A673 (cell line): Measurements from ENCODE around the gene SLC39A5. TPM values are rescaled to one million over a fixed set of nuclear protein-coding genes. Genes with fewer than 3 reads are reported as not detected.

Experiments
- BruUV-seq: library from RNA; stranded (reverse); fragments of 400-500 nt; replicated peaks from 2 replicates; lab custom pipeline; 2021; lab: Mats Ljungman, UMichigan
- CTCF ChIA-PET: fragments of 300-600 bp; sonication (Branson Sonifier 250); formaldehyde crosslinking; loops from one replicate; lab custom pipeline; 2022; ENCODE audit warnings: antibody characterized with exemption; lab: Charles Lee
- POLR2A ChIA-PET: fragments of 300-600 bp; sonication (Branson Sonifier 250); formaldehyde crosslinking; loops from one replicate; lab custom pipeline; 2022; ENCODE audit warnings: antibody characterized with exemption; ENCODE audit not compliant: low non-redundant PET; lab: Charles Lee
- DNase-seq: peaks from one replicate; pipeline ENCODE4 v3.0.0-alpha.2; 2015; ENCODE audit warnings: low spot score
- H3K27ac ChIP-seq: fragments of 200-600 bp; sonication (generic); 2 replicates; pipeline ENCODE4 v1.5.1; 2016; ENCODE audit warnings: mixed run types, low read depth, mild to moderate bottlenecking, mixed read lengths, antibody characterized with exemption, low read length; ENCODE audit not compliant: poor library complexity, severe bottlenecking
- H3K27me3 ChIP-seq: fragments of 200-600 bp; sonication (generic); replicated peaks from 2 replicates; pipeline ENCODE4 v1.6.1; 2017; ENCODE audit warnings: mixed run types, low read depth, mild to moderate bottlenecking, mixed read lengths, antibody characterized with exemption, low read length; ENCODE audit not compliant: insufficient read depth, poor library complexity
- H3K36me3 ChIP-seq: fragments of 200-600 bp; sonication (generic); 2 replicates; pipeline ENCODE4 v1.6.1; 2016; ENCODE audit warnings: mixed run types, mild to moderate bottlenecking, mixed read lengths, antibody characterized with exemption, low read length; ENCODE audit not compliant: insufficient read depth, poor library complexity, severe bottlenecking
- H3K4me1 ChIP-seq: fragments of 200-600 bp; sonication (generic); 2 replicates; pipeline ENCODE4 v1.6.1; 2017; ENCODE audit warnings: mixed run types, mild to moderate bottlenecking, mixed read lengths, antibody characterized with exemption, low read length; ENCODE audit not compliant: insufficient read depth, poor library complexity, severe bottlenecking
- H3K4me3 ChIP-seq: fragments of 200-600 bp; sonication (generic); 2 replicates; pipeline ENCODE4 v1.5.1; 2016; ENCODE audit warnings: low read depth, mixed run types, mild to moderate bottlenecking, mixed read lengths, low read length; ENCODE audit not compliant: poor library complexity, severe bottlenecking
- H3K9me3 ChIP-seq: fragments of 200-600 bp; sonication (generic); 2 replicates; pipeline ENCODE4 v1.6.1; 2016; ENCODE audit warnings: mixed run types, low read depth, mild to moderate bottlenecking, mixed read lengths, antibody characterized with exemption, low read length; ENCODE audit not compliant: poor library complexity, severe bottlenecking
- EZH2 ChIP-seq: fragments of 200-600 bp; sonication (generic); IDR thresholded peaks from 2 replicates; pipeline ENCODE4 v1.6.1; 2017; ENCODE audit warnings: borderline replicate concordance, low read depth, mild to moderate bottlenecking, mixed read lengths, antibody characterized with exemption, low read length; ENCODE audit not compliant: poor library complexity, severe bottlenecking
- intact Hi-C: fragments of 100-400 bp; cut with micrococcal nuclease; formaldehyde crosslinking; loops from one replicate; pipeline ENCODE4 v1.10.0; 2022; ENCODE audit not compliant: unreplicated experiment
- total RNA-seq: library from RNA; stranded (reverse); gene quantifications from 2 replicates; pipeline ENCODE4 v1.2.3, GENCODE V29; 2021
- TF ChIP-seq, protein P1 (sequence below): fragments of 300-800, 200-600 bp; sonication (generic); conservative IDR thresholded peaks from 2 replicates; pipeline ENCODE4 v1.5.1; 2017; ENCODE audit warnings: low read depth, mild to moderate bottlenecking, antibody characterized with exemption, low read length, moderate library complexity, mixed read lengths

The SLC39A5 gene
- total RNA-seq, 1 experiment from 2014 or later: not detected

- CTCF ChIA-PET: no interaction called here
- BruUV-seq: TSS peak; percentile 6
- intact Hi-C loops: no loop called here
- no peak for TF ChIP-seq EZH2
- TF ChIP-seq, protein P1, sequence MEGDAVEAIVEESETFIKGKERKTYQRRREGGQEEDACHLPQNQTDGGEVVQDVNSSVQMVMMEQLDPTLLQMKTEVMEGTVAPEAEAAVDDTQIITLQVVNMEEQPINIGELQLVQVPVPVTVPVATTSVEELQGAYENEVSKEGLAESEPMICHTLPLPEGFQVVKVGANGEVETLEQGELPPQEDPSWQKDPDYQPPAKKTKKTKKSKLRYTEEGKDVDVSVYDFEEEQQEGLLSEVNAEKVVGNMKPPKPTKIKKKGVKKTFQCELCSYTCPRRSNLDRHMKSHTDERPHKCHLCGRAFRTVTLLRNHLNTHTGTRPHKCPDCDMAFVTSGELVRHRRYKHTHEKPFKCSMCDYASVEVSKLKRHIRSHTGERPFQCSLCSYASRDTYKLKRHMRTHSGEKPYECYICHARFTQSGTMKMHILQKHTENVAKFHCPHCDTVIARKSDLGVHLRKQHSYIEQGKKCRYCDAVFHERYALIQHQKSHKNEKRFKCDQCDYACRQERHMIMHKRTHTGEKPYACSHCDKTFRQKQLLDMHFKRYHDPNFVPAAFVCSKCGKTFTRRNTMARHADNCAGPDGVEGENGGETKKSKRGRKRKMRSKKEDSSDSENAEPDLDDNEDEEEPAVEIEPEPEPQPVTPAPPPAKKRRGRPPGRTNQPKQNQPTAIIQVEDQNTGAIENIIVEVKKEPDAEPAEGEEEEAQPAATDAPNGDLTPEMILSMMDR: no peak
- H3K27ac ChIP-seq: no peak overlapping the region
- no peaks in the 10 kb centered on the region for H3K9me3 ChIP-seq
- no peak for DNase-seq
- H3K4me1 ChIP-seq: no peaks in the 10 kb centered on the region
- no peaks in the 10 kb centered on the region for H3K27me3 ChIP-seq
- H3K36me3 ChIP-seq: peaks cover 51% of the 10 kb centered on the region
- POLR2A ChIA-PET: no interaction called here
- H3K4me3 ChIP-seq: no peak overlapping the region
Measured at GRCh38 chr12:56286044-56286830, 56.4 kb downstream of the SLC39A5 start.

Other genes starting within 250 kb of the SLC39A5 start
- 2.2 and 5.0 TPM in 2 replicates for gene SUOX, start 232.8 kb upstream of the SLC39A5 start, total RNA-seq
- gene IKZF4, start 209.0 kb upstream of the SLC39A5 start, total RNA-seq: 8.8 and 9.5 TPM in 2 replicates
- gene RPS26, start 188.1 kb upstream of the SLC39A5 start, total RNA-seq: 51.9 and 69.9 TPM in 2 replicates
- gene ERBB3, start 149.9 kb upstream of the SLC39A5 start, total RNA-seq: 0.70 and 2.0 TPM in 2 replicates
- gene PA2G4, start 125.5 kb upstream of the SLC39A5 start, total RNA-seq: 302 and 327 TPM in 2 replicates
- 3,332 and 3,475 TPM in 2 replicates for gene RPL41, start 113.4 kb upstream of the SLC39A5 start, total RNA-seq
- gene ZC3H10, start 111.8 kb upstream of the SLC39A5 start, total RNA-seq: 11.8 and 14.4 TPM in 2 replicates
- gene ESYT1, start 101.8 kb upstream of the SLC39A5 start, total RNA-seq: 90.0 and 107 TPM in 2 replicates
- 180 and 181 TPM in 2 replicates for gene MYL6B, start 77.5 kb upstream of the SLC39A5 start, total RNA-seq
- gene MYL6, start 71.7 kb upstream of the SLC39A5 start, total RNA-seq: 690 and 789 TPM in 2 replicates
- gene SMARCC2, start 40.6 kb upstream of the SLC39A5 start, total RNA-seq: 133 and 140 TPM in 2 replicates
- gene RNF41, start 8.1 kb upstream of the SLC39A5 start, total RNA-seq: 48.1 and 49.5 TPM in 2 replicates
- 67.5 and 73.2 TPM in 2 replicates for gene NABP2, start 5.7 kb upstream of the SLC39A5 start, total RNA-seq
- gene ANKRD52, start 28.3 kb downstream of the SLC39A5 start, total RNA-seq: 74.6 and 74.7 TPM in 2 replicates
- 13.6 and 17.0 TPM in 2 replicates for gene COQ10A, start 36.9 kb downstream of the SLC39A5 start, total RNA-seq
- gene CS, start 70.3 kb downstream of the SLC39A5 start, total RNA-seq: 412 and 448 TPM in 2 replicates
- 162 and 166 TPM in 2 replicates for gene CNPY2, start 85.9 kb downstream of the SLC39A5 start, total RNA-seq
- gene PAN2, start 103.9 kb downstream of the SLC39A5 start, total RNA-seq: 46.3 and 64.9 TPM in 2 replicates
- gene IL23A, start 108.8 kb downstream of the SLC39A5 start, total RNA-seq: not detected in 2 replicates
- gene STAT2, start 130.1 kb downstream of the SLC39A5 start, total RNA-seq: 41.0 and 51.1 TPM in 2 replicates
- not detected in 2 replicates for gene APOF, start 132.8 kb downstream of the SLC39A5 start, total RNA-seq
- gene TIMELESS, start 219.4 kb downstream of the SLC39A5 start, total RNA-seq: 71.4 and 75.9 TPM in 2 replicates
- gene MIP, start 224.6 kb downstream of the SLC39A5 start, total RNA-seq: not detected in 2 replicates
- gene SPRYD4, start 238.5 kb downstream of the SLC39A5 start, total RNA-seq: 4.7 and 5.1 TPM in 2 replicates